Measurements from ENCODE around the gene MAP6. TPM values are rescaled to one million over a fixed set of nuclear protein-coding genes. Genes with fewer than 3 reads are reported as not detected.

MAP6 gene
- total RNA-seq, 1 donor from 2014 or later: 0.13 TPM

DNA sequence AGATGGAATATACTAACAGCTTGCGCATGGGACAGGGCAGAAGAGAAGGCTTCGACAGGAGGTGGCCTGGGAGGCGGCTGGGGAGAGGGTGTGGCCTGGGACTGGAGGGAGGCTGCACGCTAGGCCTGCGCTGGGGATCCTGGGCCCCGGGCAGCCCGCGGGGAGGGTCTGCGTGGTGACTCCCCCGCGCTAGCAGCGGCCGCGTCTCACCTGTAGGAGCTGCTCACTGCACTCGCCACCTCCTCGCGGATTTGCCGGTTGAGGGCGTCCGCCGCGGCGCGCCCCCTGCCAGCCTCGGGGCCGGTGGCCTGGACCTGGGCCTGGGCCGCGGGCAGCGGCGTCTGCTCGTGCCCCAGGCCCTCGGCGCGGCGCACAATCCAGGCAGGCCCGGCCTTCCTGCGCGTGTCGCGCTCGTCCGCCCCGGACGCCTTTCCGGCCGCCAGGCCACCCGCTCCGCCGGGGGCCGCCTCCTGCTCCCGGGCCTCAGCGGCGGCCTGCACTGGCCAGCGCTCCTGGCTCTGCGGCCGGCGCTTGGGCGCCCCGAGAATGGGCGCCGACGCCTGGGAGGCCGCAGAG is 1.5 kb downstream of the MAP6 start:
- DNase-seq (ENCODE audit: low read depth, low spot score): no peak

DNA sequence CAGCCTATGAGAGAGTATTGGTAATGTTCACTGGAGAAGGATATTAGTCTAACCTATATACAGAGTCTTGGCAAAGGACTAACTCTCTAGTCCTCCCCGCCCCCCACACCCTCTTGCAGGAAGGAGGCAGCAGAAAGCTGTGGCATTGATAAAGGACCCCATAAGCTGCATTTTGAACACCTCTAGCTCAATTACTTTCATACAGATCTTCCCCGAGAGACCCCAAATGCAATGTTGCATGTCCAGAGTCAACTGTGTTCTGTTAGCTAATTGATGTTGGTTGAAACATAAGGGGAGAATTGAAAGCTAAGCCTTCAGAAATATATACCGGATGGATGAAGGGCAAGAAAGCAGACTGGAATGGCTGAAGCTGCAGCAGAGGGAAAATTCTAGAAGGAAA is 2.8 kb downstream of the MAP6 start:
- no peak for DNase-seq (ENCODE audit: low read depth, low spot score)

DNA sequence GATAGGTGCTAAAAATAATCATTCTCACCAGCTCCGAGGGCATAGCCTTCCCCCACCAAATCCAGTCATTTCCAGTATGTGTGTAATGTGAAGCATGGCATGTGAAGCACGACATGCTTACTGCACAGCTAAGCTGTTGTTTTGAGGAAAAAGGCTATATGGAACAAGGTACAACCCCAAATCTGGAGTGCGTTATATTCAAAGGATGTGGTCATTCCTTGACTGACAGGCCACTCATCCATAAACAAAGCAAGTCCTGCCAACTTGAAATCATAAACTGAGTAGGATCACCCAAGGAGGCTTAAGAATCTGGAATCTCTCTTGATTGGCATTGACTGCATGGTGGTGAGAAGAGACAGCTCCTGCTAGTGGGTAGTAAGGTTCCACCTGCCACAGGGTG is 3.7 kb downstream of the MAP6 start:
- DNase-seq (ENCODE audit: low read depth, low spot score): no peak

DNA sequence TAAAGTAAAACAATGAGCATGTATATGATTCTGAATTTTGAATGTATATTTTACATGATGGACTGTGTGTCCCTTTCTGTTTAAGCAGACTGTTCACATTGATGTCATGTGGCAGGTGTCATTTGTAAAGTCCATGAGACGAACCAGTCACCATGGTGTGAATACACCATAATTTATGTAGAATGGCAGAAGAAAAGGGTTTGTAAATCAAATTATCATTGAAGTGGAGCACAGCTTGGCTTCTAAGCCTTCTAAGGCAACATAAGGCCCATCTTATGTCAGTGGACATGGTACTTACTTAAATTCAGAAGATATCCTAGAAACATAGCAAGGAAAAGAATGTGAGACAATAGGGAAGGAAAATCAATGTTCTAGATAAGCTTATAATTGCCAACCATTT is 4.4 kb downstream of the MAP6 start:
- no peak for DNase-seq (ENCODE audit: low read depth, low spot score)

DNA sequence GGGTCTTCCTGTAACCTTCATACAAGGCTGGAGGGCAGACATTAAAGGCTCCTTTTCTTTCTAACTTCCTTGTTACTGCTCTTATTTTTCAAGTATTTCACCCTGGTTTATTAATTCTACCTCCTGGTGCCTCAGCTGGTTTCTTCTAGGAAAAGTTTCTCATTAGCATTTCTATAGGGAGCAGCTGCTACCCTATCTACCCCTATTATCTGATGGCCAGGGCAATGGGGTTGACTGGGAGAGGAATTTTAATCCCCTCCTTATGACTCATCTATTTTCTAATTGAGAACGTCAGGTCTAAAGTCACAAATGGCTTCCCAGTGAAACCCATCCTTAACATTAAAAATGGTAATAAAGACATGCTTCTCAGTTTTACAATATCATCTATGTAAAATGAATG is 5.0 kb downstream of the MAP6 start:
- DNase-seq (ENCODE audit: low read depth, low spot score): no peak

DNA sequence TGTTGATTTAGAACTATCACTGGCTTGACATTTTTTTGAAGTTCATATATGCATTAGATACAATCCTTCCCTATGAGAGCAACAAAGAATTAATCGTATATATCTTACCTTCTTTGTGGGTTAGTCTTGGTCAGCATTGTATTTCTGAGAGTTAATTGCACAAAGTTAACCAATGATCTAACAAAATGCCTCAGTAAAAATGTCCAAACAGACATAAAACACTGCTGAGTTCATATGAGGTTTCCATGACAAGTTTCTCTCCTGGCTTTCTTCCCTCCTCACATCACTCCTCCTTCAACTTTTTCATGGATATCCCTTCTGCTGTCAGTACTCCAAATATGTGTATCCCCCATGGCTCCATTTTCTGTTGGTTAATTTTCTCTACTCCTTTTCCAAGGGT is 9.0 kb downstream of the MAP6 start:
- no peak for DNase-seq (ENCODE audit: low read depth, low spot score)

DNA sequence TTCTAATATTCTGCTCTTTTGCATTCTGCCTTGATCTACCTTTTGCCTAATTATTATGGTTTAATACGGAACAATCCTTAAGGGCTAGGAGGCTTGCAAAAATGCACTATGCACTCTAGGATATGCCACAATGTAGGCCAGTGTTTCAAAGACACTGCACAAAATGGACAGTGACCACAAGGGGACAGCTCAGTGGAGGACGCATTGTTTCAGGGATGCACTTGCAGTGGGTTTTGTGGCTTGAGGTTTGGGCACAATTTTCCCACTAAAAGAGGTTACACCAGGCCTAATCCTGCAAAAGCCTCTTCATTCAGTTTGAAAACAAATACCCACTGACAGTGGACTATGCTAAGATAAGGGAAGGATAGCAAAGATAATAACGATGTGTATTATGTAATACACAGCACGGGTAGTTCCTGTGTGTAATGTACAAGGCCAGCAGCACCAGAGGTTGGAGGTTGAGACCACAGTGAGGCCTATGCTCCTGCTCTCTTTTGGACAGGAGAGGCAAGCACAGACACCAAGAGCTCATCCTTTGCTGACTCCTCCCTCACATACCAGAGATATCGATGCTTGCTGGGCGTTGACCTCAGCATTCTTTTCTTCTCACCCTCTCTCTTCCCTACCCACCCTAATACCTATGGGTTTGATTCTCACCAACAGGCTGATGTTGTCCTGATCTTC is 12.7 kb downstream of the MAP6 start:
- no peak for DNase-seq (ENCODE audit: low read depth, low spot score)

- no peak for DNase-seq (ENCODE audit: low read depth, low spot score)
Measured at GRCh38 chr11:75655605-75656004, 13.2 kb downstream of the MAP6 start.

- no peak for DNase-seq (ENCODE audit: low read depth, low spot score)
Measured at GRCh38 chr11:75654314-75654713, 14.5 kb downstream of the MAP6 start.

- DNase-seq (ENCODE audit: low read depth, low spot score): no peak
Measured at GRCh38 chr11:75653532-75653931, 15.3 kb downstream of the MAP6 start.

GRCh38 chr11:75652936-75653335 is 15.9 kb downstream of the MAP6 start:
- no peak for DNase-seq (ENCODE audit: low read depth, low spot score)

DNA sequence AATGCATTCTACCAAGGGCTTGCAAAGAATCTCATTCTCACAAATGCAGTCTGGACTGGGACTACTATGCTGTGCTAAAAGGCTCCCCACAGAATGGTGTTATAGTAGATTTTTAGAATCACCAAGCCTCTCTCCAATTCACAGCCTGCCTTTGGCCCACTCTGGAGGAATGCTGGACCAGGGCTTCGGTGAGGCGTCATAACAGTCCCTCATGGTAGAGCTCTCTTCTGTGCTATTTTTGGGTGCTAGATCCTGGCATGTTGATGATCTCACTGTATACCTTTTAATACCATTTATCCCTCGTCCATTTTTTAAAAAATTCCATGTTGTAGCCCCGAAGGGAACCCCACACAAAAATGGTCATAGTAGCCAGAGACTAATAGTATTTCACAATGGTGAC is 17.6 kb downstream of the MAP6 start:
- no peak for DNase-seq (ENCODE audit: low read depth, low spot score)

DNA sequence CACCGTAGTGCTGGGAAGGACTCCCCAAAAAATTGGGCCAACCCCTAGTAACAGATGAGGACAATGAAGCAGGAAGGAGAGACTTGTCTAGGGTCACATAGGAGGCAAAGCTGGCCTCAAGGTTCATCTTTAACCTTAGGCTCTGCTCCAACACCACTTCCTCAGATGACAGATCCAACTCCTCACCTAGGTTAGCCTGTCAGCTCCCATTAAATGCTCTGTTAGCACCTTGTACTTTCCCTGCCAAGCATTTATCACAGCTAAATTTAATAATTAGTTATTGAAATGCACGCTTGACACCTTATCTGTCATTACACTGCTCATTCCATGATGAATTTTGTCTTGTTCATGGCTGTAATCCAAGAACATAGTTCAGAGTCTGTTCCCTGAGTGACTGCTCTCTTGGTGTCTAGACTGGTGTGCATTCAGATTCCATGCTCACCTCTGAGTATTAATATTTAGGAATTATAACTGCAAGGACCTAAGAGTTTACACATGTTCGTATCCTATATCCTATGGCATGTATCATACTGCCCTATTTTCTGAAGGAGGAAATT is 18.6 kb downstream of the MAP6 start:
- DNase-seq (ENCODE audit: low read depth, low spot score): no peak

DNA sequence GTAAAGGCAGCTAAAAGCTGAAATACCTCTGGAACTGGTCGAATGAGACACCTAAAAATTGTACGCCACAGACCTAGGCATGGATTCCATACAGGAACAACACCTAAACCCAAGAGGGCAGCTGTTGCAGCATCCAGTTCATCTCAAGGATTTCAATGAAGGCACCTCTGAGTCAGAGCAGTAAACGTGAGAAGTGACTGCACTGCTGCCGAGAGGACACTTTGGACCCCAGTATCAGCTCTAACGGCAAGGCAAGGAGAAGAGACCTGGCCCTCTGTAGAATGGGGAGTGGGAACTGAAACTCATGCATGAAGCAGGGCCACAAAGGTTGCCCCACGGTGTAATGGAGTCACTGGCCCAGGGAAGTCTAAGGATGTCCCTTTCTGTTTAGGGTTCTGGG is 23.9 kb downstream of the MAP6 start:
- DNase-seq (ENCODE audit: low read depth, low spot score): no peak

GRCh38 chr11:75644370-75644769 is 24.5 kb downstream of the MAP6 start:
- DNase-seq (ENCODE audit: low read depth, low spot score): no peak

GRCh38 chr11:75642402-75643113 is 26.3 kb downstream of the MAP6 start:
- no peak for DNase-seq (ENCODE audit: low read depth, low spot score)

GRCh38 chr11:75639762-75640181 is 29.1 kb downstream of the MAP6 start:
- no peak for DNase-seq (ENCODE audit: low read depth, low spot score)

GRCh38 chr11:75637998-75638397 is 30.8 kb downstream of the MAP6 start:
- no peak for DNase-seq (ENCODE audit: low read depth, low spot score)

GRCh38 chr11:75635066-75635862 is 33.6 kb downstream of the MAP6 start:
- no peak for DNase-seq (ENCODE audit: low read depth, low spot score)

DNA sequence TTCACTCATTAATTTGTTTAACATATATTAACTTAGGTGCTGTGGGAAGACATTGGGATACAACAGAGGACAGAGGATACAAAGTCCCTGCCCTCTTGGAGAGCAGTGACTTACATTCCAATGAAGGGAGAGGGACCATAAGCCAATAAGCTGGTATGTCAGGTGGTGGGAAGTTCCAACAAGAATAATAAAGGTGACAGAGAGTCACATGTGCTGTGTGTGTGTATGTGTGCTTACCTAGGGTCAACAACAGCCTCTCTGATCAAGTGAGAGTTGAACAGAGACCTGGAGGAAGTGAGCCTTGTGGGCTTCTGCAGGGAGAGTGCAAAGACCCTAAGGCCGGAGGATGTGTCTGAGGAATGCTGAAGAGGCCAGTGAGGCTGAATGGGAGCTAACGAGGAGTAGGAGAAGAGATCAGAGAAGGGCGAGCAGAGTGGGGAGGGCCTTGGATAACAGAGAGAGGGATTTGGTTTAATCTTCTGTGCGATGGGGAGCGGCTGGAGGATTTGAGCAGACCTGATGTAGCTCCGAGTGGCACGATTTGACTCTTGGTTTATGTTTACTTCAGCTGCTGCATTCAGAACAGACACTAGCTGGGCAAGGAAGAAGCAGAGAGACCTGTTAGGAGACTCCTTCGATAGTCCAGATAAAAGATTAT is 35.3 kb downstream of the MAP6 start:
- no peak for DNase-seq (ENCODE audit: low read depth, low spot score)

GRCh38 chr11:75632962-75633361 is 35.9 kb downstream of the MAP6 start:
- DNase-seq (ENCODE audit: low read depth, low spot score): no peak

All from pulmonary artery endothelial cell (primary cell).